GM21786 (cell line): Measurements from ENCODE around the gene ZNF581.

ENCODE experiments used
- ATAC-seq: cut with Tn5 transposase; IDR thresholded peaks from one replicate; pipeline ENCODE4 v1.9.1; 2021; ENCODE audit not compliant: unreplicated experiment

Gene ZNF581

DNA sequence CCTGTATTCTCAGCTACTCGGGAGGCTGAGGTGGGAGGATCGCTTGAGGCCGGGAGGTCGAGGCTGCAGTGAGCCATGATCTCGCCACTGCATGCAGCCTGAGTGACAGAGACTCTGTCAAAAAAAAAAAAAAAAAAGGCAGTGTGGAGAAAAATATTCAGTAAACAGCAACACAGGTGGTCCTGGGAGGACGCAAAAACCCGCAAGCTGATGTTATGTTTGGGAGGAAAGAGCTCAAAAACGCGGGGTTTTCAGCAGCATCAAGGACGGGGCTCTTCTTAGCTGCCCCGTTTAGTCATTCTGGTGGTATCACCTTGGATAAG, 18.5 kb upstream of the ZNF581 start:
- no peak for ATAC-seq

DNA sequence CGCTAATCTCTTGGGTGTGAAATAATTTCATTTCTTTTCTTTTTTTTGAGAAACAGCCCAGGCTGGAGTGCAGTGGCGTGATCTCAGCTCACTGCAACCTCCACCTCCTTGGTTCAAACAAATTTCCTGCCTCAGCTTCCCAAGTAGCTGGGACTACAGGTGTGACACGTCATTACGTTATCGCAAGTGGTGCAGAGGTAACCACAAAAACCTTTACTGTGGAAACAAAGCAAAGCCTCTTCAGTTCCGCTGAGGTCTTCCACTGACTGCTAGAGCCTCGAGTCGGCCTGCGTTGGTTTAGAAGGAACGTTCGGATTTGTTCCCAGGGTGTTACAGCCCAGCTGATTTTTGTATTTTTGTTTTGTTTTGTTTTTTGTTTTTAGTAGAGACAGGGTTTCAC, 17.1 kb upstream of the ZNF581 start:
- no peak for ATAC-seq

DNA sequence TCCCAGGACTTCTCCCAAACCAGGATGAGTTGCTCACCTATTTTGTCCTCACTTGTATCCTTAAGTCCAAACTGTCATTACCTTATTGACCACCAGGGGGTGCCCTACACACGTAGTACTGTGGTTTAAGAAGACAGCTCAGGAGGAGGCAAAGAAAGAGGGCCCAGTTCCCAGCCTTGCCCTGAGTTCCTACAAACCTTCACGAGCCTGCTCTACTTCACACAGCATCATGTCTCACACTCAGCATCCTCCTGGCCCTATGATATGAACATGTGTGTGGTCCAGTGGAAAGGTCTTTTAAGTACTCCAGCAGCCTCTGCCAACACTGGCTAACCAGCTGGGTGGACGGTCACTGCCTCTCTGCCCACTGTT, 11.0 kb upstream of the ZNF581 start:
- ATAC-seq = no peak

DNA sequence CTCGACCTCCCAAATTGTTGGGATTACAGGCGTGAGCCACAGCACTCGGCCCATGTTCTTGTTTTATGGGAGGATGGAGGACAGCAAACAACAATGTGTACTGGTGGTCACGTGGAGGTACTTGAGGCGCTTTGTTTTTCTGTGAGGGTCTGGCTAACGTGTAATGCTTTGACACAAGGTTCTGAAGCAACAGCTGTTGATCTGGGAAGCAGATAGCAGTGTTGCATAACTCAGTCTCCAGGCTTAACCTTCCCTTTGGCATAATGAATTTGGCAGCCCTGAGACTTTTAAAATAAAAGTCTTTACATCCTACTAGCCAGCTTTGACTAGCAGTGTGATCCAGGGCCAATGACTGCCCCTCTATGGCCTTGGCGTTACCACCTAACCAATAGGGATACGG, 9.6 kb upstream of the ZNF581 start:
- ATAC-seq = no peak

DNA sequence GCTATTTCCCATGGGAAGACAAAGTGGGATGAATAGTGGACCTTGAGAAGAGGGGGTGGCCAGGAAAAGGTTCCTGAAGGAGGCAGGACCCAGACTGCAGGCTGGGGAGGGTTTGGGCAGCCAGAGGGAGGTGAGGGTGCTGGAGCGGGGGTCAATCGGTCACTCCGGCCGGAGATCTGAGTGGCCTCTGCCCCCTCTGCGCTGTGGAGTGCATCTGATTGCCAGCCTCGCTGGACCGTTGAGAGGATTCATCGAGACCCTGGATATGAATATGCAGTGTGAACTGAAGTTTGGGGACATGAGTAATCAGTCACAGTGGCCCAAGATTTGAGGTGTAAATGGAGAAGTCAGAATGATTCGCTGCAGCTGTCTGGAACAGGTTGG, 8.1 kb upstream of the ZNF581 start:
- no peak for ATAC-seq

DNA sequence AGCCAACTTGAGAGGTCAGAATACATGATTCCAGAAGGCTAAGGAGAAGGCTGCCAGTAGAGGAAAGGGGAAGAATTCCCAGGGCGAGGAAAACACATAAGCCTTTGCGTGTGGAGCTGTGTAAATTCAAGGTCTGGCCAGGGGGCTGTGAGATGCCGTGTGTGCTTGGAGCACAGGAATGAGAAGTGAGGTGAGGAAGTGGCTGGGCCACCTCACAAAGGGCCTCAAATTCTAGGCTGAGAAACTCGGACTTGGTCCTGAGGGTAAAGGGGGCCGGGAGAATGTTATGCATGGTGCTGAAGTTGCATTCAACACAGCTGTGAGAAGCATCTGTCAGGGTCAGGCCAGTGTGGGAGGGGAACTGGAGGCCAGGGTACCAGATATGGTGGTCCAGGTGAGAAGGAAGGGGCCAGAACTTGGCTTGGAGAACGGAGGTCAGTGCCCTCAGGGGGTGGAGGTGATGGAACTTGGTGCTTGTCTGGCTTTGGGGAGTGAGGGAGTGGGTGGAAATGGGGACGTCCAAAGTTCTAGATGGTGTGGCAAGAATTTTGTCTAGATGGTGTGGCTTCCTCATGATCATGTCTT, 7.5 kb upstream of the ZNF581 start:
- no peak for ATAC-seq

DNA sequence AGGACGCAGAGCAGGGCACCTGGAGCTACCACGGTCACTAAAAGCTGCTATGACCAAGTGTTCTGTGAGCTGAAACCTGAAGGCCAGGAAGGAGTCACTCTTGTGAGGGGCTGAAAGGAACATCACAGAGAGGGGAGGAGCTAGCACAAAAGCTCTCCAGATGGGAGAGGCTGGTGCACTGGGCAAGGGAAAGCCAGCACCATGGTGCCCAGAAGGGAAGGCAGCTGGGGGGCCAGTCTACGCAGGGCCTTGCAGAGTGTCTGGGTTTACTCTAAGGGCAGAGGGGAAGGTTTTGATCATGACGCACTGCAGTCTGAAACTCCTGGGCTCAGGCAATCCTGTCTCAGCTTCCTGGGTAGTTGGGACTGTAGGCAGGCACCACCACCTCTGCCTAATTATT, 6.7 kb upstream of the ZNF581 start:
- no peak for ATAC-seq

DNA sequence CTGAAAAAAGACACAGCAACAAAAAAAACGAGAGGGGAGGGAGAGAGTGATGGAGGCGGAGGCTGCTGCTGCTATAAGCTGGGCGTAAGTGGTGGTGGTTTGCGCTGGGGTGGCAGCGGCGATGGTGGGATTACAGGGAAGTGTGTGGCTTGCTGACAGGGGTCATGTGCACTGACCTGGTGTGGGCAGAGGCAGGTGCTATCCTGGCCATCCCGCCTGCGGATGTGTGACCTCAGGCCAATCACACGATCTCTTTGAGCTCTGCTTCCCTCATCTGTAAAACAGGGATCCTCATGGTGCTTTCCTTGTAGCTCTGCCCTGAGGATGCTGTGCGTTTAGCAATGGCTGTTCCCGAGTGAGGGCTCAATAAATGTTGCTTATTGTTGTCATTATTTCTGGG, 5.9 kb upstream of the ZNF581 start:
- ATAC-seq = no peak

DNA sequence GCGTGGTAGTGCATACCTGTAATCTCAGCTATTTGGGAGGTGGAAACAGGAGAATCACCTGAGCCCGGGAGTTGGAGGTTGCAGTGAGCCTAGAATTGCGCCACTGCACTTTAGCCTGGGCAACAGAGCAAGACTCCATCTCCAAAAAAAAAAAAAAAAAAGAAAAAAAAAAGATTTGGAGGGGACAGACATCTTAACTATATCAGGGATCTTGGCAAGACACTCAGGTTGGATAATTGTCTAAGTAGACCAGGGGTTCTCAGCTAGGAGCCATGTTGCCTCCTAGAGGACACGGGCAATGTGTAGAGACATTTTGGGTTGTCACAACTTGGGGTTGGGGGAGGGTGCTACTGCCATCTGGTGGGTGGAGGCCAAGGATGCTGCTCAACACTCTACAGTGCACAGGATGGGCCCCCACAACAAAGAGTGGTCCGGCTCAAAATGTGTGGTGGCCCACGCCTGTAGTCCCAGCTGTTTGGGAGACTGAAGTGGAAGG, 4.5 kb upstream of the ZNF581 start:
- ATAC-seq = no peak

DNA sequence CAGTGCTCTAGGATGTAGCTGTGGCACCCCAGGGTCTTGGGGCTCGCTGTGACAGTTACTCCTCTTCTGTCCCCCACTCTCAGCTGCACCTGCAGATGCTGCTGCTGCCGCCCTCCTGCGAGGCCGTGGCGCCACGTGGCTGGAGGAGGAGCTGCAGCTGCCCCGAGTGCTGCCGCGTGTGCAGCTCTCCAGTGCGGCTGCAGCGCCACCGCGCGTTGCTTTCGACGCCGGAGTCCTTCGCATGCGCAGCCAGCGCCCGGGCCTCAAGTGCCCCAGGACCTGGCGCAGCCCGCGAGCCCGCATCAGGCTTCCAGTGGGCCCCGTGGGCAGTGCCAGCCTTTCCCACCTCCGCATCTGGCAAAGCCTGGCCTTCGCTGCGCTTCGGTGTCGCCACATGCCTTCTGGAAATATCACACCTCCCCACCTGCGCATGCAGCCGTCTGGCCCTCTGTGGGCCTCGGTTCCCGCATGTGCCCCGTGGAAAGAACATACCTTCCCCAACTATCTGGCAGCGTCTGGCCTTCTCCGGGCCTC, 3.3 kb upstream of the ZNF581 start:
- no peak for ATAC-seq

DNA sequence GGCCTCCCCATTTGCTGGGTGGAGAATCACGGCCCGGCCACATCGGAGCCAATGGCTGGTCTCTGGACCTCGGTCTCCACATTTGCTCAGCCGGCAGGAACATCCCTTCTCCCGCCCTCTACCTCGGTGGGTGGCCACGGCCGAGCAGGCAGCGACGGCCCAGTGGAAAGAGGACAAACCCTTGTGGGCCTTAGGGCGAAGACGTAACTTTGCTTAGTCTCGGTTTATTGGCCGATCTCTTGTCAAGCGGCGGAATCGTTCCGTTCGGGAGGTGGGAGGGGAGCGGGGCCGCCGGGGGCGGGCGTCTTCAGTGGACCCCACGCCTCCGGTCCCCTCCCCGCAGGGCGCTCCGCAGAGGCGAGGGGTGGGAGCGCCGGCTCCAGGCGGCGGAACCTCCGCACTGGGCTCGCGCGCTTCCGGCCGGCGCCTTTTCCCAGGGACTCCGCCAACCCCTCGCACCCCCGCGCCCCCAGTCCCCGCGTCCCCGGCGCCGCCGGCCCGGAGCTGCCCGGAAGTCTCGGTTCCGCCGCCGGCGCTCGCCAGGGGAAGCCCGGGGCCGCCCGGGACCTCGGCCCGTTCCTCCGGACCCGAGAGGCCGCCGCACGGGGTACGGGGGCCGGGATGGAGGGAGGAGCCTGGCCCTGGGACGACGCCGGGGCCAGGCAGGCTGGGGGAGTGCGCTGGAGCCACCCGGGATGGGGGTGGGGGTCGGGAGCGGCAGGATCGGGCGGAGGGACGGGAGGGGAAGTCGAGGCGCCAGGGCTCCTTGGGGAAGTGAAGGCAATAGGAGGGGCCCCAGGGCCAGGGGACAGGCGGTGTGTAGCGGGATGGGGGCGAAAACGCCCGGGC, 2.6 kb upstream of the ZNF581 start, which contains the start of gene ZNF580:
Gene ZNF580, plus strand, starts transcription at position 426 of the 849 bp plus-strand sequence. CDS start 1,507 bp downstream, outside the sequence.
- ATAC-seq = no peak

DNA sequence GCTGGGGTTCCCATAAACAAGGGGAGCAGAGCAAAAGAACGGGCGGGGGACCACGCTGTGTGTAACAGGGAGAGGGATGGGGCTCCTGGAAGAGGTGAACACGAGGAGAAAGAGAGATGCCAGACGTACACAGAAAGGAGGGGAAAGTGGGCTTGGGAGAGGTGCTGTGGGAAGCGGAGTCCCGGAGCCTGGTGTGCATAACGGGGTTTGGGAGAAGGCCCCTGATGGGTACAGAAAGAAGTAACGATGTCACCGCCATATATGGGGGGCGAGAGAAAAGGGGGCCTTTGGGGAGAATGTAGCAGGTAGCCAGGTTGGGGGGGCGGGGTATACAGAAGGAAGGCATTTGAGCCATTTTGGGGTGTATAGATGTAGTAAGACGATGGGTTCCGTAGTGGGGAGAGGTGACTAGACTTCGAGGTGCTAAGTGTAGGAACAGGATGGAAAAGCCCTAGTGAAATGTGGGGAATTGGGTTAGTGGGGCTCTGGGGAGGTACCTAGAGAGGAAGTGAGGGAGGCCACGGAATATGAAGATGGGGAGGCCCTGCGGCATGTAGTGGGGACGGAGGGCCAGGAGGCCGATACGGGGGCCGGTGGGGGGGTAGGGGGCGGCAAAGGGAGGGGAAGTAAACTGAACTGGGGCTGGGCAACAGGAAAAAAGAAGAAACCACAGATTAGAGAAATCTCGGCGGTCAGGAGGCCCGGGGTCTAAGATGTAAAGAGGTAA, 1.9 kb upstream of the ZNF581 start:
- ATAC-seq = no peak

DNA sequence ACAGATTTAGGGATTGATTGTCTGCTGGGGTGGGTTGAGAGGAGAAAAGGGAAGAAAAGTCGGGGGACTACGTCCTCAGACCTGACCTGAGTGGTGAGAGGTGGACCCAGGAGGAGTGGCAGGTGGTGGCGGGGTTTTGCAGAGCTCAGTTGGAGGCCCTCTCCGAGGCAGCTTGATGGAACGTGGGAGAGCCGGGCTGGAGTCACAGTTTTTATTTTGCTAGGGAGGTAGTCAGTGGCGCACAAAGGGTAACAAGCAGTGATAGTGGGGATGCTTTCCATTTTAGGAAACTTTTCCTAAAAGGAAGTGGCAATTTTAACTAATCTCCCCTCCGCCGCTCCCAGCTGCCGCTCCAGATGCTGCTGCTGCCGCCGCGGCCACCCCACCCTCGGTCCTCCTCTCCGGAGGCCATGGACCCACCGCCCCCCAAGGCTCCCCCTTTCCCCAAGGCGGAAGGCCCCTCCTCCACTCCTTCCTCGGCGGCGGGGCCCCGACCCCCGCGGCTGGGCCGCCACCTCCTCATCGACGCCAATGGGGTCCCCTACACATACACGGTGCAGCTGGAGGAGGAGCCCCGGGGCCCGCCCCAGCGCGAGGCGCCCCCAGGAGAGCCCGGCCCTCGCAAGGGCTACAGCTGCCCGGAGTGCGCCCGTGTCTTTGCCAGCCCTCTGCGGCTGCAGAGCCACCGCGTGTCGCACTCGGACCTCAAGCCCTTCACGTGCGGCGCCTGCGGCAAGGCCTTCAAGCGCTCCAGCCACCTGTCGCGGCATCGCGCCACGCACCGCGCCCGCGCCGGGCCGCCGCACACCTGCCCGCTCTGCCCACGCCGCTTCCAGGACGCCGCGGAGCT, 1.1 kb upstream of the ZNF581 start:
- ATAC-seq = no peak

DNA sequence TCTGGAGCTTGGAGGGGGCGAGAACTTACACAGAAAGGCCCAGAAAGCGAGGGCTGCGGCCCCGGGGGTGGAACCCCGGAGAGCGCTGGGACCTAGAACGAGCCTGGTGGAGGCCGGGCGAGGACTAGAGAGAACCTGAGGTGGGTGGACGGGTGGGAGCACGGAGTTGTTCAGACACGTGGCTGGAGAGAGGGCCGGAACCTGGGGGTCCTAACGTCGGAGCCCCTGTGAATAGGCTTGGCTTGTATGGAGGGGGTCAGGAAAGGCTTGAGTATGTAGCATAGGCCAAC, 383 bp downstream of the ZNF581 start:
- ATAC-seq = no peak

DNA sequence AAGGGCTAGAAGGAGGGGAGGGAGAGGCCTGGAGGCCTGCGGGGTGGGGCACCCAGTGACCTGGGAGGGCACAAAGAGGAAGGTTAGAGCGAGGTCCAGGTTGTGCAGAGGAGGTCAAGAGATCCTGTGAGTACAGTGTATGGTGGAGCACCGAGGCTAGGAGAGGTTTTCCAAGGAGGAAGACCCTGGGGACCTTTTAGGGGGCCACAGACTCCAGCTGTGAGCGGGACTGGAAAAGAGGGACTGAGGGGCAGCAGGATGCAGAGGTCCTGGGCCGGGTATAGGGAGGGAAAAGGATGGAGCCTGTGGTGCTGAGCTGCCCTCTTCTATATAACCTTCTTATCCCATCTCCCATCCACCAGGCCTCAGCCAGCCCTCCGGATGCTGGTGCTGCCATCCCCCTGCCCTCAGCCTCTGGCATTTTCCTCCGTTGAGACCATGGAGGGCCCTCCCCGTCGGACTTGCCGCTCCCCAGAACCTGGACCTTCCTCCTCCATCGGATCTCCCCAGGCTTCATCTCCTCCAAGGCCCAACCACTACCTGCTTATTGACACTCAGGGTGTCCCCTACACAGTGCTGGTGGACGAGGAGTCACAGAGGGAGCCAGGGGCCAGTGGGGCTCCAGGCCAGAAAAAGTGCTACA, 863 bp downstream of the ZNF581 start:
- no peak for ATAC-seq

DNA sequence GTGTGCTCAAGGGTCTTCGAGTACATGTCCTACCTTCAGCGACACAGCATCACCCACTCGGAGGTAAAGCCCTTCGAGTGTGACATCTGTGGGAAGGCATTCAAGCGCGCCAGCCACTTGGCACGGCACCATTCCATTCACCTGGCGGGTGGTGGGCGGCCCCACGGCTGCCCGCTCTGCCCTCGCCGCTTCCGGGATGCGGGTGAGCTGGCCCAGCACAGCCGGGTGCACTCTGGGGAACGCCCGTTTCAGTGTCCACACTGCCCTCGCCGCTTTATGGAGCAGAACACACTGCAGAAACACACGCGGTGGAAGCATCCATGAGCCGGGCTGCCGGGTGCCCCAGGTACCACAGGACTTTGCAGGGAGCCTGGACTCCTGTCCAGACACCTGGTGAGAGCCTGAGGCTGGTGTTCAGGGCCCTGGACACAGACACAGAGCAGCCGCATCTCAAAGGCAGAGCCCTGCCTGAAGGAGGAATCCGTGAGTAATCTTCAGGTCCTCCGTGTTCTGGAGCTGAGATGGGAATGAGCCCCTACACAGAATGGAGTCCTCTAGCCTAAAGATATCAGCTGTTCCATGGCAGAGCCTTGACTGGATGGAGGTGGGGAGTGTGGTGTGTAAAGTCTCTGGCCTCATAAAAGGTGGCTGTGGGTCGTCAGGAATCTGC, 1.5 kb downstream of the ZNF581 start:
- ATAC-seq = no peak

DNA sequence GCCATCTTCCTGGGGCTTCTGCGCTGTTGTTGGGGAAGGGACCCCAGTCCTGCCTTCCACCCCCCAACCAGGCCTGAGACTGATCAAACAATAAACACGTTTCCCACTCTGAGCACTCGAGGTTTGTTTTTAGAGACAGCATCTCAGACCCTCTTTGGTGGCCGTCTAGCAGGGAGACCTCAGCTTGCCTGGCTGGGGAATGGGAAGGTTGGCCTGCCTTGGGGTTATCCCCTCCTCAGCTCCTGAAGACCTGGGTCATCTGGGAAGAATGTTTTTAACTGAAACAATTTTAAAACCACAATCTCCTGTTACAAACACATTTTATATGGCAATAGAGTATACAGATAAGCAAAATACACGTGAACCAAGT, 2.0 kb downstream of the ZNF581 start:
- ATAC-seq = no peak

DNA sequence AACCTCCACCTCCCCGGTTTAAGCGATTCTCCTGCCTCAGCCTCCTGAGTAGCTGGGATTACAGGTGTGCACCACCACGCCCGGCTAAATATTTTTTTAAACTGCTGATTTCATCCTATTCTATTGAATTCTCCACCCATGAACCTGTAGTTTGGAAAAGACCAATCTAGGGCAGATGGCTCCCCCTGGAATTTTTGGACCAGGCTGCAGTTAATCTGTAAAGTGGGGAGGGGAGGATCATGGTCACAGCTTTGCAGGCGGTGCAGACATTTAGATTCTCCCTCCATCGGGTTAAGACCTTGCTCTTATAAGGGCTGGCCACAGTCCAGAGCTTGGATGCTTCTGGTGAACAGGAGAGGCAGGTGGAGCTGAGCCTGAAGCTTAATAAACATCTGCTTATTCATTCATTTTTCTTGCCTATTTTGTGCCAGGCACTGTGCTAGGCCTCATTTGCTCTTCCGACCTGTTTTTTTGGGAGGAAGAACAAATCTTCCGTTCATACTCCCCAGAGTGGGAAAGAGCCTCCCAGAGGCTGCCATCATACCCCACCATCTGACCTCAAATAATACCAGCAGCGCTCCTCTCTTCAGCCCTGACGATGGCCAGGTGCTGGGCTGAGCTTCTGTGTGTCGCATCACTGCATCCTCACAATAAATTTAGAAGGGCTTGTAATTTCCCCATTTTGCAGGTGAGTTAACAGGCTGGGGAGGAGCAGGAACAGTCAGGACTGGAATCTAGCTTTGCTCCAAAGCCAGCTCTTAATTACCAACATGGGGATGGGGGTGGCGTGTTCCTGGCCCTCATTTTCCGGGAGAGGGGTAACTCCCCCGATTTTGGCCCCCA, 3.7 kb downstream of the ZNF581 start:
- ATAC-seq = no peak
